22Rv1 (cell line): ENCODE results near the gene MEIS1.

Experiments used
- ZFX ChIP-seq: fragments of 450-650 bp; IDR thresholded peaks from 2 replicates; pipeline ENCODE4 v1.6.1; 2017; ENCODE audit warnings: antibody characterized with exemption, borderline replicate concordance
- TF ChIP-seq, protein P1 (sequence below): fragments of 450-650 bp; IDR thresholded peaks from 2 replicates; pipeline ENCODE4 v1.5.1; 2017; ENCODE audit warnings: mild to moderate bottlenecking

GRCh38 chr2:66526180-66526579, 91.3 kb downstream of the MEIS1 start:
- TF ChIP-seq, protein P1, sequence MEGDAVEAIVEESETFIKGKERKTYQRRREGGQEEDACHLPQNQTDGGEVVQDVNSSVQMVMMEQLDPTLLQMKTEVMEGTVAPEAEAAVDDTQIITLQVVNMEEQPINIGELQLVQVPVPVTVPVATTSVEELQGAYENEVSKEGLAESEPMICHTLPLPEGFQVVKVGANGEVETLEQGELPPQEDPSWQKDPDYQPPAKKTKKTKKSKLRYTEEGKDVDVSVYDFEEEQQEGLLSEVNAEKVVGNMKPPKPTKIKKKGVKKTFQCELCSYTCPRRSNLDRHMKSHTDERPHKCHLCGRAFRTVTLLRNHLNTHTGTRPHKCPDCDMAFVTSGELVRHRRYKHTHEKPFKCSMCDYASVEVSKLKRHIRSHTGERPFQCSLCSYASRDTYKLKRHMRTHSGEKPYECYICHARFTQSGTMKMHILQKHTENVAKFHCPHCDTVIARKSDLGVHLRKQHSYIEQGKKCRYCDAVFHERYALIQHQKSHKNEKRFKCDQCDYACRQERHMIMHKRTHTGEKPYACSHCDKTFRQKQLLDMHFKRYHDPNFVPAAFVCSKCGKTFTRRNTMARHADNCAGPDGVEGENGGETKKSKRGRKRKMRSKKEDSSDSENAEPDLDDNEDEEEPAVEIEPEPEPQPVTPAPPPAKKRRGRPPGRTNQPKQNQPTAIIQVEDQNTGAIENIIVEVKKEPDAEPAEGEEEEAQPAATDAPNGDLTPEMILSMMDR = no peak
- TF ChIP-seq ZFX = no peak
